SU-DHL-6 (cell line): ENCODE data around the gene UTP14A.

Experiments
- EZH2phosphoT487 ChIP-seq: fragments of 200-600 bp; sonication (generic), shearing (Covaris generic); conservative IDR thresholded peaks from 2 replicates; pipeline ENCODE4 v1.6.1; 2018; ENCODE audit warnings: mild to moderate bottlenecking, antibody characterized with exemption, low read length, moderate library complexity, mixed read lengths
- TF ChIP-seq, protein P1 (sequence below): fragments of 200-600 bp; sonication (generic); IDR thresholded peaks from one replicate; pipeline ENCODE4 v1.5.1; 2017; ENCODE audit warnings: antibody characterized with exemption, mild to moderate bottlenecking, low read length, moderate library complexity; ENCODE audit not compliant: insufficient read depth, poor library complexity, severe bottlenecking

DNA sequence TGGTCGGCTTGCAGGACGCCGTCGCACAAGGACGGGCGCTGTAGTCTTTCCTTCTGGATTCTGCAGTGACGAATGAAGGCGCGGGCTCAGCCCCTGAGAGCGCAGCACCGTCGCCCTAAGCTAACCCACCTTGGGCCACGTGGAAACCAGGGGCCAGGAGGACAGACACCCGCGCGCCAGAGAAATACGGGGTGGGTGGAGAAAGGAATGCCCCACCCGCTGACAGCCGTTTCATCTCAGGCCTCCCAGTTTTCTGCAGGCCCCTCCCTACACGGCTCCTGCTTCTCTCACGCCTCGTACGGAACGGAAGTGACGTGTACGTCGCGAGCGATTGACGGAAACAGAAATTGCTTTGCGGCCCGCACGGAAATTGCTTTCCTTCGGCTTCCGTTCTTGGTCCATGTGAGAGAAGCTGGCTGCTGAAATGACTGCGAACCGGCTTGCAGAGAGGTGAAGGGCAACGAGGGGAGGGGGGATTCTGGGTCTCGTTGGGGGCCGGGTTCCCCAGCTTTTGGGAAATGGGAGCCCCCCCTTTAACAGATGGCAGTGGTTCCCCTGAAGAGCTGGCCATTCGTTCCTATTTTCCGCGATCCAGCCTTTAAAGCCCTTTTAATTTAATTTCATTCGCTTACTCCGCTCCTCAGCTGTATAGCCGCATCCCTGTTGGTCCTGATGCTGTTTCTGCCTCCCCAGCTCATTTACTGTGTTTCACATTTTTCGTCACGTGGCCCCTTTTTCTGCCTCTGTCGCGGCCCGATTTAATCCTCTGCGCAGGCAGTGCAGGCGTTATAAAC, at the start of gene UTP14A:
- TF ChIP-seq, protein P1, sequence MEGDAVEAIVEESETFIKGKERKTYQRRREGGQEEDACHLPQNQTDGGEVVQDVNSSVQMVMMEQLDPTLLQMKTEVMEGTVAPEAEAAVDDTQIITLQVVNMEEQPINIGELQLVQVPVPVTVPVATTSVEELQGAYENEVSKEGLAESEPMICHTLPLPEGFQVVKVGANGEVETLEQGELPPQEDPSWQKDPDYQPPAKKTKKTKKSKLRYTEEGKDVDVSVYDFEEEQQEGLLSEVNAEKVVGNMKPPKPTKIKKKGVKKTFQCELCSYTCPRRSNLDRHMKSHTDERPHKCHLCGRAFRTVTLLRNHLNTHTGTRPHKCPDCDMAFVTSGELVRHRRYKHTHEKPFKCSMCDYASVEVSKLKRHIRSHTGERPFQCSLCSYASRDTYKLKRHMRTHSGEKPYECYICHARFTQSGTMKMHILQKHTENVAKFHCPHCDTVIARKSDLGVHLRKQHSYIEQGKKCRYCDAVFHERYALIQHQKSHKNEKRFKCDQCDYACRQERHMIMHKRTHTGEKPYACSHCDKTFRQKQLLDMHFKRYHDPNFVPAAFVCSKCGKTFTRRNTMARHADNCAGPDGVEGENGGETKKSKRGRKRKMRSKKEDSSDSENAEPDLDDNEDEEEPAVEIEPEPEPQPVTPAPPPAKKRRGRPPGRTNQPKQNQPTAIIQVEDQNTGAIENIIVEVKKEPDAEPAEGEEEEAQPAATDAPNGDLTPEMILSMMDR = no peak
- TF ChIP-seq EZH2phosphoT487 = no peak
